OCI-LY1 (cell line): ENCODE measurements around the gene GRIA1.

Source experiments
- H2AFZ ChIP-seq: fragments of 200-600 bp; sonication (generic), shearing (Covaris generic); 2 replicates; pipeline ENCODE4 v1.6.0; 2014; ENCODE audit warnings: antibody characterized with exemption, mild to moderate bottlenecking, low read length
- H3F3A ChIP-seq: fragments of 200-600 bp; sonication (generic), shearing (Covaris generic); 2 replicates; pipeline ENCODE4 v1.6.0; 2014; ENCODE audit warnings: mild to moderate bottlenecking, antibody characterized with exemption, low read length, moderate library complexity; ENCODE audit not compliant: insufficient read depth
- H3K27ac ChIP-seq: fragments of 200-600 bp; sonication (generic); 2 replicates; pipeline ENCODE4 v1.5.1; 2014; ENCODE audit warnings: low read length, mixed run types, mild to moderate bottlenecking, low read depth; ENCODE audit not compliant: poor library complexity, severe bottlenecking
- H3K27me3 ChIP-seq: fragments of 200-600 bp; sonication (generic); 2 replicates; pipeline ENCODE4 v1.6.0; 2014; ENCODE audit warnings: antibody characterized with exemption, mild to moderate bottlenecking, low read length, moderate library complexity; ENCODE audit not compliant: insufficient read depth
- H3K36me3 ChIP-seq: fragments of 200-600 bp; sonication (generic); 2 replicates; pipeline ENCODE4 v1.6.1; 2014; ENCODE audit warnings: mild to moderate bottlenecking, antibody characterized with exemption, low read length, moderate library complexity, mixed read lengths; ENCODE audit not compliant: insufficient read depth
- H3K4me1 ChIP-seq: fragments of 200-600 bp; sonication (generic); 2 replicates; pipeline ENCODE4 v1.5.1; 2014; ENCODE audit warnings: mild to moderate bottlenecking, low read length, moderate library complexity; ENCODE audit not compliant: insufficient read depth, severe bottlenecking
- H3K4me2 ChIP-seq: fragments of 200-600 bp; sonication (generic), shearing (Covaris generic); 2 replicates; pipeline ENCODE4 v1.6.1; 2014; ENCODE audit warnings: low read length
- H3K4me3 ChIP-seq: fragments of 200-600 bp; sonication (generic); 2 replicates; pipeline ENCODE4 v1.5.1; 2014; ENCODE audit warnings: low read length, low read depth, mild to moderate bottlenecking, mixed read lengths; ENCODE audit not compliant: poor library complexity, severe bottlenecking
- H3K79me2 ChIP-seq: fragments of 200-600 bp; shearing (Covaris generic); 2 replicates; pipeline ENCODE4 v1.6.1; 2016; ENCODE audit warnings: mixed run types, low read length, mixed read lengths; ENCODE audit not compliant: insufficient read depth
- H3K9ac ChIP-seq: fragments of 200-600 bp; sonication (generic), shearing (Covaris generic); 2 replicates; pipeline ENCODE4 v1.6.1; 2014; ENCODE audit warnings: mild to moderate bottlenecking, low read length, mixed read lengths
- H3K9me2 ChIP-seq: fragments of 200-600 bp; sonication (generic), shearing (Covaris generic); 2 replicates; pipeline ENCODE4 v1.6.1; 2014; ENCODE audit warnings: low read depth, mild to moderate bottlenecking, low read length, mixed read lengths
- H3K9me3 ChIP-seq: fragments of 200-600 bp; shearing (Covaris generic); 2 replicates; pipeline ENCODE4 v1.6.1; 2014; ENCODE audit warnings: low read length, mixed read lengths
- H4K20me1 ChIP-seq: fragments of 200-600 bp; sonication (generic), shearing (Covaris generic); 2 replicates; pipeline ENCODE4 v1.6.0; 2016; ENCODE audit warnings: mild to moderate bottlenecking, low read length; ENCODE audit not compliant: insufficient read depth
- CTCF ChIP-seq: fragments of 200-600 bp; sonication (generic), shearing (Covaris generic); IDR thresholded peaks from 2 replicates; pipeline ENCODE4 v1.5.1; 2017; ENCODE audit warnings: mild to moderate bottlenecking, antibody characterized with exemption, low read length, moderate library complexity, mixed read lengths
- EZH2 ChIP-seq: fragments of 200-600 bp; sonication (generic), shearing (Covaris generic); IDR thresholded peaks from 2 replicates; pipeline ENCODE4 v1.8.0; 2017; ENCODE audit warnings: borderline replicate concordance, mixed run types, mild to moderate bottlenecking, antibody characterized with exemption, low read length, moderate library complexity, mixed read lengths

GRIA1 gene

GRCh38 chr5:153489611-153490010, 859 bp upstream of the GRIA1 start:
- Histone ChIP-seq H4K20me1 (no peaks in the 10 kb centered on the region), H3K9me3 (no peaks in the 10 kb centered on the region), H3K9ac (no peak overlapping the region), H3K36me3 (no peaks in the 10 kb centered on the region), H3K4me3 (no peak overlapping the region), H3F3A (no peaks in the 10 kb centered on the region), H3K9me2 (no peaks in the 10 kb centered on the region), H3K79me2 (no peaks in the 10 kb centered on the region), H3K4me2 (no peak overlapping the region), H2AFZ (no peak overlapping the region), H3K27ac (no peak overlapping the region), H3K27me3 (no peaks in the 10 kb centered on the region), H3K4me1 (no peaks in the 10 kb centered on the region)
- no peak for TF ChIP-seq EZH2
- TF ChIP-seq CTCF = no peak

DNA sequence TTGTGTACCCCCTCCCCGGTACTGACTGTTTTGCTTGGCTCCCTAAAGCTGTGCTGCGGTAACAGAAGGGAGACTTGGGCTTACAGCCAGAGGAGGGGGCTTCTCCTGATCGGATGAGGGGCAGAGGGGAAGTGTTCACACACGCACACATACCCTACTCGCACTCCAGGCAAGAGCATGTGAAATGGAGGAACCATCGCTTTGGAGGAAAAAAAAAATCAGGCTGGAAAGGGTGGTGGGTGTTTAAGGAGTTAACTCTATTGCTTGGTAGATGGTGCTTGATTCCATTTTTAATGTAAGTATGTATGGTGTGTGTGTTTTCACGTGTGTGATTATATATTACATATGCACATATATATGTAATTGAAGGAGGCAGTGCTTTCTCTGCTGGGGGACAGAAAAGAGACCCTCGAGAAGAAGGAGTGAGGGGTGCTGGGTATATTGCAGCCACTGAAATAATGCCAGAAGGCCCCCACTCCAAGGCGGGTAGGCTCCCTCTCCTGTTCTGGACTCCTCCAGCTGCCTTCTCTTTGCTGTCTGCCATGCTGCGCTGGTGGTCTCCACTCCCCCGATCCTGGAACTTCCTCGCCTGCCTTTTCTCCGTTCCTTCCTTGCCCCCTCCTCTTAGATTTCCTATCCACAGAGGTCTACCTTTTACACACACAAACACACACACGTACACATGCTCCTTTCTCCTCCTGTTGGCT, 721 bp downstream of the GRIA1 start:
- Histone ChIP-seq H3K9me3 (no peaks in the 10 kb centered on the region), H3K36me3 (no peaks in the 10 kb centered on the region), H3K27me3 (no peaks in the 10 kb centered on the region), H3K4me1 (no peaks in the 10 kb centered on the region), H4K20me1 (no peaks in the 10 kb centered on the region), H3F3A (no peaks in the 10 kb centered on the region), H3K9ac (no peak overlapping the region), H3K27ac (no peak overlapping the region), H2AFZ (no peak overlapping the region), H3K9me2 (no peaks in the 10 kb centered on the region), H3K4me2 (no peak overlapping the region), H3K4me3 (no peak overlapping the region), H3K79me2 (no peaks in the 10 kb centered on the region)
- TF ChIP-seq EZH2 = no peak
- no peak for TF ChIP-seq CTCF

- H3K27me3 ChIP-seq = no peaks in the 10 kb centered on the region
- H3K4me1 ChIP-seq = no peaks in the 10 kb centered on the region
- H3K4me3 ChIP-seq = no peak overlapping the region
- no peaks in the 10 kb centered on the region for H3K9me3 ChIP-seq
- H3F3A ChIP-seq = no peaks in the 10 kb centered on the region
- no peaks in the 10 kb centered on the region for H3K36me3 ChIP-seq
- H3K9me2 ChIP-seq = no peaks in the 10 kb centered on the region
- H2AFZ ChIP-seq = no peak overlapping the region
- no peak overlapping the region for H3K27ac ChIP-seq
- no peaks in the 10 kb centered on the region for H3K79me2 ChIP-seq
- H3K9ac ChIP-seq = no peak overlapping the region
- H4K20me1 ChIP-seq = no peaks in the 10 kb centered on the region
- TF ChIP-seq CTCF (no peak), EZH2 (no peak)
- no peak overlapping the region for H3K4me2 ChIP-seq
Measured at GRCh38 chr5:153491856-153492255, 1.4 kb downstream of the GRIA1 start.
